Mesenteric fat pad (tissue), 1 donor: ENCODE results near the gene TRIM61. TPM values are rescaled to one million over a fixed set of nuclear protein-coding genes. Genes with fewer than 3 reads are reported as not detected.
"Not testable (repeated sequence)": the region's sequence is repeated elsewhere in the genome, so short reads cannot be mapped to it uniquely, and the experiment has no call there.

Source experiments
- DNase-seq: peaks from one replicate; pipeline ENCODE4 v3.0.0-alpha.2; 2020; ENCODE audit warnings: low spot score
- total RNA-seq: library from RNA; stranded (reverse); fragmentation: NEBNext Ultra II Directional; extraction: Animal tissue kit (Norgen Biotek cat#: 25700); gene quantifications from one replicate; pipeline ENCODE4 v1.2.1, GENCODE V29; 2021
- donor health status: DM: yes; HTN: yes; CAD: no.

Gene TRIM61
- total RNA-seq, 1 donor from 2014 or later = 2.1 TPM

GRCh38 chr4:164956766-164957643 lies 20.5 kb downstream of the TRIM61 start:
- DNase-seq = no peak

DNA sequence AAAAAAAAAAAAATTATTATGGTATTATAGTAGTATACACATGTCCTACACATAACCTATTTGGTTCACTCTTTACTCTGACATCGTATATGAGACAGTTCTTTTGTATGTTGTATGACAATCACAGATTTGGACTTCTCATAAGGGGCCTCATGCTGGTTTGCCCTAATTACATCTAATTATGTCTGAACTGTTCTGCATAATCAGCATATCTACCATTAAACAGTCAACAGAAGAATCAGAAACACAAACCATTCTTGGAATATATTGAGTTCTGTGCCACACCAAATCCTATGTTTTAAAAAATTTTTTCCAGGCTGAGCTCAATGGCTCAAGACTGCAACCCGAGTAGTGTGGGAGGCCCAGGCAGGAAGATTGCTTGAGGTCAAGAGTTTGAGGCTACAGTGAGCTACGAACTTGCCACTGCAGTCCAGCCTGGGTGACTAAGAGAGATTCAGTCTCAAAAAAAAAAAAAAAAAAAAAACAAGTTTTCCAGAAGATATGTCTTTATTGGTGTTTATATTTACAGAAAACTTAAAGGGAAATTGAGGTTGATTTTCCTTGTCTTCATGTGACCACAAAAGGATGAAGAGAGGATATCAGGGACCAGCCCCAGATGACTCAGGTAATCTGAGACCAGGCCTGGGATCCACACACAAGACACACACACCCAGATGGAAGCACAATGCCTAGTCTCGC lies 22.2 kb downstream of the TRIM61 start:
- DNase-seq = no peak

- DNase-seq = no peak
Measured at GRCh38 chr4:164952551-164952950, 24.9 kb downstream of the TRIM61 start.

GRCh38 chr4:164949448-164950143 lies 27.9 kb downstream of the TRIM61 start:
- DNase-seq = no peak

- DNase-seq = no peak
Measured at GRCh38 chr4:164948975-164949374, 28.5 kb downstream of the TRIM61 start.

DNA sequence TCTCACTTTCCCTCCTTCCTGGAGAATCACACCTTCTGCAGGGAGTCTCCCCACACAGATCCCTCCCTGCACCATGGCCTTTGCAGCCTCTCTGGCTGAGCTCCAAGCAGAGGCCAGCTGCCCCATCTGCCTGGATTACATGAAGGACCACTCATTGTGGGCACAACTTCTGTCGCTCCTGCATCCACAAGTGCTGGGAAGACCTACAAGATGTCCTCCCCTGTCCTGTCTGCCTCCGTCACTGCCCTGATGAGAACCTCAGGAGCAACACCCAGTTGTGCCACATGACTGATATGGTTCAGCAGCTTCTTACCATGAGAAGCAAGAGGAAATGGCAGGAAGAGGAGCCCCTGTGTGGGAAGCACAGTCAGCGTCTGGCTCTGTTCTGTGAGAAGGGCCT lies 29.5 kb downstream of the TRIM61 start:
- not testable (repeated sequence) for DNase-seq

DNA sequence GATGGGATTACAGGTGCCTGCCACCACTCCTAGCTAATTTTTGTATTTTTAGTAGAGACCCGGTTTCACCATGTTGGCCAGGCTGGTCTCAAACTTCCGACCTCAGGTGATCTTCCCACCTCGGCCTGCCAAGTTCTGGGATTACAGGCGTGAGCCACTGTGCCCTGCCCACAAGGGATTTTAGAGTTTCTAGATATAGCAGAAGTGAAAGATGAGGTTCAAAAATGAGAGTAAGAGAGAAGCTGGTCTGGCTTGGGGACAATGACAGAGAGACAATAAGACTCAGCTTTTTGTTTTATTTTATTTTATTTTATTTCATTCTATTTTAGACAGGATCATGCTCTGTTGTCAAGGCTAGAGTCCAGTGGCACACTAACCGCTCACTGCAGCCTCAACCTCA lies 30.6 kb downstream of the TRIM61 start:
- DNase-seq = no peak

DNA sequence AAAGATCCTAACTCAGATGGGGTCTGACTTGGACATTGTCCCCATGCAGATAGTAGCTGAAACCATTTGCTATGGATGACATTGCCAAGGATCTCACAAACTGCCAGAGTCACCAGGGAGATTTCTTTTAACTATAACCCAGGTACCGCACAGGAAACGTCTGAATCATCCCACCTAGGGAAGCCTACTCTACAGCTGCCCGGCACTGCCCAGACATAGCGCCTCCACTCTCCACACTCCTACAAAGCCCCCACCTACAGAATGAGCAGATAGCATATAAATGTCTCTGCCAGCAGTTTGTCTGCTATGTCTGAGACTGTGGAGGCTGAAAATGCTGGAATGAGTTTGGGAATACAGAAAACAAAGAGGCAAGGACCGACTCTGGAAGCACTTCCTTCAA lies 32.3 kb downstream of the TRIM61 start:
- no peak for DNase-seq

DNA sequence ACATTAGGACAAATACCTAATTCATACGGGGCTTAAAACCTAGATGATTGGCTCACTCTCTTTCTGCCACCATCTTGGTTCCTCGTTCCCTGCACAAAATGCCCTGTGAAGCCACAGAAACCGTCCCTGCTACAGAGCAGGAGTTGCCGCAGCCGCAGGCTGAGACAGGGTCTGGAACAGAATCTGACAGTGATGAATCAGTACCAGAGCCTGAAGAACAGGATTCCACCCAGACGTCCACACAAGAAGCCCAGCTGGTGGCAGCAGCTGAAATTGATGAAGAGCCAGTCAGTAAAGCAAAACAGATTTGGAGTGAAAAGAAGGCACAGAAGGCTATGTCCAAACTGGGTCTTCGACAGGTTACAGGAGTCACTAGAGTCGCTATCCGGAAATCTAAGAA lies 34.3 kb downstream of the TRIM61 start:
- no peak for DNase-seq

DNA sequence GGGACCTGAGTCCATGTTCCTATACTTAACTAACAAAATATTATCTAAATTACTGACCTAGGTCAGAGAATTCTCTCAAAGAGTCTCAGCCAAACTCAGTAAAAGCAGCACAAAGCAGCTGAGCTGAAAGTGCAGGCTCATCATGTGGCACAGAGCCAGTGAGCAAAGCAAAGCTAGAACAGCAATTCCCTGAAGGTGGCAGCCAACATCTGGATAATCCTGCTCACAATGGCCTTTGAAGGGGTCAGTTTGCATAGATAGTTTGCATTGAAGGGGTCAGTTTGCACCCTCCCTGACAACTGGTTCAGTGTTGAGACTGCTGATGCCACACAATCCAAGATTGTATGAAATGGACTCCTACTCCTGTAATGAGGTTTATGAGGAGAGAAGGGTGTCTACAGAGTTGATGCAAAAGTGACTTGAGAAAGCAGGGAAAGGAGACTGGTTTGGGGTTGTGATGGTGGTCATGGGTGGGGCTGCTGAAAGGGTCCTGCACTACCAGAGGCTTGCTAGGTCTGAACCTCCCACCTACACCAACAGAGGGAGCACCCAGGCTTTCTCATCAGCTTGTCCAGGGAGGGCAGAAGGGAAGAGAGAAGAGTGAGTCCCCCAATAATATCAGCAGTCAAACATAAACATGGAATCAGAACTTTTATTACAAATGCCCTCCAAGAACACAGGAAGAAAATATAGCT lies 39.7 kb downstream of the TRIM61 start:
- DNase-seq = no peak

DNA sequence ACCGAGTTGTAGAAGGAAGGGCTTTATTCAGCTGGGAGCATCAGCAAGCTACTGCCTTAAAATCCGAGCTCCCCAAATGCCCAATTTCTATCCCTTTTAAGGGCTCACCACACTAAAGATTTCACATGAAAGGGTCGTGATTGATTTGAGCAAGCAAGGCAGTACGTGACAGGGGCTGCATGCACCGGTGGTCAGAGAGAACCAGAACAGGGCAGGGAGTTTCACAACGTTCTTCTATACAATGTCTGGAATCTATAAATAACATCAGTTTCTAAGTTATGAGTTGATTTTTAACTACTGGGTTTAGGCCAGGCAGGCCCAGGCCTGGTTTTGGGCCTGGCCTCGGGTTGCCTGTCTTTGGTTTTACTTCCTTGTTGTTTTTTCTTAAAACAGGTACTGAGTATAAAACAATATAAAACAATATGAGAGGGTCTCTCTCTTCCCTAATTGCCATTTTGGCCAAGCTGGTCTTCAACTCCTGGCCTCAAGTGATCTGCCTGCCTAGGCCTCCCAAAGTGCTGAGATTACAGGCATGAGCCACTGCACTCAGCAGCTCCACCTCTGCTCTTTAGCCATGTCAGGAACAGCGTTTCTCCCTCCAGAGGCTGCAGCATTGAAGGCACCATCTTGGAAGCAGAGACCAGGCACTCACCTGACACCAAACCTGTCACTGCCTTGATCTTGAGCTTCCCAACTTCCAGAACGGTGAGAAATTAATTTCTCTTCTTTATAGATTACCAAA lies 41.4 kb downstream of the TRIM61 start:
- DNase-seq = not testable (repeated sequence)

- DNase-seq = no peak
Measured at GRCh38 chr4:164935363-164935762, 42.1 kb downstream of the TRIM61 start.

DNA sequence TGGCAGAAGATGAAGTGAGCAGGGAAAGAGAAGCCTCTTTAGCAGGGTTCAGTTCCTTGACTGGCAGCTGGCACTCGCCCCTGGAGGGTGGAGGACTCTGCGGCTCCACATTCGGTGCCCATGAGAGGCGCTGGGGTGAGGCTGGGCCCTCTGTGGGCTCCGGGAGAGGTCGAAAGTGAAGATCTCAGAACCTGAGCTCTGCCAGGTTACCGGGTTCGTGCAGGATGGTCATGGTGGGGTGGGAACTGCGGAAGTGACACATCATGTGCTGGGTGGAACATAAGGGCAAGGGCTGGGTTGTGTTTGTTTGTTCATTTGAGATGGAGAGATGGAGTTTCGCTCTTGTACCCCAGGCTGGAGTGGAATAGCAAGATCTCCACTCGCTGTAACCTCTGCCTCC lies 44.2 kb downstream of the TRIM61 start:
- no peak for DNase-seq

GRCh38 chr4:164931551-164932324 lies 45.7 kb downstream of the TRIM61 start:
- DNase-seq = no peak

DNA sequence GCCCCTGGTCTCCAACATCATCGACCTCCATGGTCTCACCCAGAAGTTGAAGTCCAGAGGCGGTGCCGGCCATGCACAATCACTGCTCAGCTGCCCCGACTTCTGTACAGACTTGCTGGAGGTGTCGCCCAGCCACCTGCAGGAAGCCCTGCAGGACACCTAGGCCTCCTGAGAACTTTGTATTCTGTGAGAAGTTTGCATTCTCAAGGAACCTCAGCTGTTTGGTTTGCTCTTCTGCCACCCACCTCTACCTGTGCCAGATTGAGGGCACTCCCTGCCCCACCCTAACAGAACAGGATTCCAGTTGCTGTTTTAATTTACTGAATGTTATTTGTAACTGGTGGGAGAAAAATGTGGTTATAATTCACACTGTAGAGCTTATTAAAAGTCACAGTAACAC lies 46.8 kb downstream of the TRIM61 start:
- no peak for DNase-seq

- DNase-seq = not testable (repeated sequence)
Measured at GRCh38 chr4:164927101-164927500, 50.4 kb downstream of the TRIM61 start.

- no peak for DNase-seq
Measured at GRCh38 chr4:164926301-164926700, 51.2 kb downstream of the TRIM61 start.

DNA sequence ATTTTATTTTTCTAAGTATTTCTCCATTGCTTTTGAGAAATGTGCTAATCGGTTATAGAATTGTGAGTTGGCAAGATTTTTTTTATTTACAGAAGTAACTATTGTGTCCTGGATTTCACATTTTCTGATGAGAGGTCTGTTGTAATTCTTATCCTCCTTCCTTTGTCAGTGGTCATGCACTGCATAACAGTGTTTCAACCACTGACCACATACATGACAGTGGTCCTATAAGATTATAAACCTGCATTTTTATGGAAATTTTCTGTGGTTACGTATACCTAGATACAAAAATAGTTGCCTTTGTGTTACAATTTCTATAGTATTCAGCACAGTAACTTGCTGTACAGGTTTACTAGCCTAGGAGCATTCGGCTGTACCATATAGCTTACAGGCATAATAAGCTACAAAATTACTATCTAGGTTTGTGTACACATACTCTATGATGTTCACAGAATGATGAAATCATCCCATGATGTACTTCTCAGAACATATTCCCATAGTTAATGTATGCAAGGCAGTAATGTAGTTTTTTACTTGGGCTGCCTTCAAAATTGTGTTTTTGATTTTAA lies 52.7 kb downstream of the TRIM61 start:
- no peak for DNase-seq

DNA sequence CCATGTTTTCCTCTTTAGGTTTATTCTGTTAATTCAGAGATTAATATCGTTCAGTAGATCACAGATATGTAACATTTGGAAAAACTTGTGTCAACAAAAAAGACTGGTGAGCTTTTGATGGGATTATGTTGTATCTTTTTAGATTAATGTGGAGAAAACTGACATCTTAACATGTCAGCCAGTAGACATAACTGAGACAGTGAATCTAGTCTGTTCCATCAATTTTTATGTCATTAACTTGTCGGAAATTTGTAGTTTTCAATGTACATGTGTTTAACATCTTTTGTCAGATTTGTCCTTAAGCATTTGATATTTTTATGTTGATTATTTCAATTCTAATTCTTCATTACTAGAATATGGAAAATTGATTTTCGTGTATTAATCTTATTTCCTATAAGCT lies 58.5 kb downstream of the TRIM61 start:
- DNase-seq = no peak
